22Rv1 (cell line): Measurements from ENCODE around the gene CKAP5.

ENCODE experiments used
- ZFX ChIP-seq: fragments of 450-650 bp; IDR thresholded peaks from 2 replicates; pipeline ENCODE4 v1.6.1; 2017; ENCODE audit warnings: antibody characterized with exemption, borderline replicate concordance
- TF ChIP-seq, protein P1 (sequence below): fragments of 450-650 bp; IDR thresholded peaks from 2 replicates; pipeline ENCODE4 v1.5.1; 2017; ENCODE audit warnings: mild to moderate bottlenecking

DNA sequence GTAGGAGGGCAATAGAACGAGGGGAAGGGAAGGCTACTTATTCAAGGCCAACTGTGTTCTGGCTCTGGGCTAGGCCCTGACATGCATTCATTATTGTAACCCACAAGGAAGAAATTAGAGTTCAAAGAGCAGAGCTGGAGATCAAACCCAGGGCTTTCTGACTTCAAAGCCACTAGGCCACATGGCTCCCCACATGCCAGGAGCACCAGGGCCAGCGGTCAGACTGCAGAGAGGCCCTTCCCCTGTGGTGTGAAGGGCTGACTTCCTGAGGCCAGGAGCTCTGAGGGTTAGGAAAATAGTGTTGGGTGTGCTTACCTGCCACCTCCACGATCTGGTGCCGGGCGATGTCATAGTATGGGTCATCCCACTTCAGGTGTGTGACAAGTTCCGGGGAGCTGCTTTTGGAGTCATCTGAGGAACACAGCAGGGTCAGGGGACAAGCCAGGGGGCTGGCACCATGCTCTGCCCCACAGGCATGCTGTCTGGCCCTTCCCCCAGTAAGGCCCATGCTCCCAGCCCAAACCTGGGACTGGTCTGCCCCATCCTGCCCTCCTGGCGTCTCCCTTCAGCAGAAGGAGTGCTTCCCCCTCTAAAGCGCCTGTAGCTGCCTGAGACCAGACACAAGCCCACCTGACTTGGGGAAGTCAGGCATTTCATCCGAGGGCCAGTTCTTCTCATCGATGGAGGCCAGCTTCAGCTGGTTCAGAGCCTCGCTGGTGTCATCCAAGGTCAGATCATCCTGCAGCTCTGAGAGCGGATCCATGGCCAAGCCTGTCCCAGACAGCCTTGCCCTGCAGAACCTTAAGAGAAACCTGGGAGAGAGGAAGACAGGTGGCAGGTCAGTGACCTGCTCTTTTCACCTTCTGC is 150.5 kb downstream of the CKAP5 start:
- TF ChIP-seq, protein P1, sequence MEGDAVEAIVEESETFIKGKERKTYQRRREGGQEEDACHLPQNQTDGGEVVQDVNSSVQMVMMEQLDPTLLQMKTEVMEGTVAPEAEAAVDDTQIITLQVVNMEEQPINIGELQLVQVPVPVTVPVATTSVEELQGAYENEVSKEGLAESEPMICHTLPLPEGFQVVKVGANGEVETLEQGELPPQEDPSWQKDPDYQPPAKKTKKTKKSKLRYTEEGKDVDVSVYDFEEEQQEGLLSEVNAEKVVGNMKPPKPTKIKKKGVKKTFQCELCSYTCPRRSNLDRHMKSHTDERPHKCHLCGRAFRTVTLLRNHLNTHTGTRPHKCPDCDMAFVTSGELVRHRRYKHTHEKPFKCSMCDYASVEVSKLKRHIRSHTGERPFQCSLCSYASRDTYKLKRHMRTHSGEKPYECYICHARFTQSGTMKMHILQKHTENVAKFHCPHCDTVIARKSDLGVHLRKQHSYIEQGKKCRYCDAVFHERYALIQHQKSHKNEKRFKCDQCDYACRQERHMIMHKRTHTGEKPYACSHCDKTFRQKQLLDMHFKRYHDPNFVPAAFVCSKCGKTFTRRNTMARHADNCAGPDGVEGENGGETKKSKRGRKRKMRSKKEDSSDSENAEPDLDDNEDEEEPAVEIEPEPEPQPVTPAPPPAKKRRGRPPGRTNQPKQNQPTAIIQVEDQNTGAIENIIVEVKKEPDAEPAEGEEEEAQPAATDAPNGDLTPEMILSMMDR: no peak
- TF ChIP-seq ZFX: no peak
